GF-D8 (cell line): ENCODE measurements around the gene PTPRQ.

Experiments
- DNase-seq: peaks from one replicate; lab custom pipeline; 2025; lab: John Stamatoyannopoulos, UW

The PTPRQ gene

GRCh38 chr12:80559766-80560165 lies 115.7 kb downstream of the PTPRQ start:
- no peak for DNase-seq

GRCh38 chr12:80565271-80565670 lies 121.2 kb downstream of the PTPRQ start:
- DNase-seq: no peak

GRCh38 chr12:80567401-80567800 lies 123.4 kb downstream of the PTPRQ start:
- no peak for DNase-seq

- DNase-seq: no peak
Measured at GRCh38 chr12:80576641-80577418, 132.8 kb downstream of the PTPRQ start.

GRCh38 chr12:80580254-80580653 lies 136.2 kb downstream of the PTPRQ start:
- no peak for DNase-seq

GRCh38 chr12:80581783-80582182 lies 137.7 kb downstream of the PTPRQ start:
- DNase-seq: no peak

GRCh38 chr12:80582431-80582830 lies 138.4 kb downstream of the PTPRQ start:
- DNase-seq: no peak

GRCh38 chr12:80589077-80589476 lies 145.0 kb downstream of the PTPRQ start:
- no peak for DNase-seq

- DNase-seq: no peak
Measured at GRCh38 chr12:80590085-80590484, 146.1 kb downstream of the PTPRQ start.

GRCh38 chr12:80593766-80594165 lies 149.7 kb downstream of the PTPRQ start:
- no peak for DNase-seq

GRCh38 chr12:80596509-80596908 lies 152.5 kb downstream of the PTPRQ start:
- no peak for DNase-seq

GRCh38 chr12:80598004-80598606 lies 154.1 kb downstream of the PTPRQ start:
- DNase-seq: no peak

- no peak for DNase-seq
Measured at GRCh38 chr12:80602455-80602854, 158.4 kb downstream of the PTPRQ start.

- DNase-seq: no peak
Measured at GRCh38 chr12:80607361-80608135, 163.5 kb downstream of the PTPRQ start.

GRCh38 chr12:80617733-80618132 lies 173.7 kb downstream of the PTPRQ start:
- no peak for DNase-seq

GRCh38 chr12:80620281-80620680 lies 176.2 kb downstream of the PTPRQ start:
- DNase-seq: no peak

- no peak for DNase-seq
Measured at GRCh38 chr12:80622271-80622670, 178.2 kb downstream of the PTPRQ start.

GRCh38 chr12:80625051-80625450 lies 181.0 kb downstream of the PTPRQ start:
- no peak for DNase-seq

- DNase-seq: no peak
Measured at GRCh38 chr12:80625901-80626300, 181.9 kb downstream of the PTPRQ start.

GRCh38 chr12:80627782-80628181 lies 183.7 kb downstream of the PTPRQ start:
- no peak for DNase-seq

GRCh38 chr12:80632835-80633234 lies 188.8 kb downstream of the PTPRQ start:
- no peak for DNase-seq

- no peak for DNase-seq
Measured at GRCh38 chr12:80634903-80635302, 190.9 kb downstream of the PTPRQ start.

GRCh38 chr12:80636832-80637231 lies 192.8 kb downstream of the PTPRQ start:
- no peak for DNase-seq
